Measurements from ENCODE around the gene TK1.

The TK1 gene

DNA sequence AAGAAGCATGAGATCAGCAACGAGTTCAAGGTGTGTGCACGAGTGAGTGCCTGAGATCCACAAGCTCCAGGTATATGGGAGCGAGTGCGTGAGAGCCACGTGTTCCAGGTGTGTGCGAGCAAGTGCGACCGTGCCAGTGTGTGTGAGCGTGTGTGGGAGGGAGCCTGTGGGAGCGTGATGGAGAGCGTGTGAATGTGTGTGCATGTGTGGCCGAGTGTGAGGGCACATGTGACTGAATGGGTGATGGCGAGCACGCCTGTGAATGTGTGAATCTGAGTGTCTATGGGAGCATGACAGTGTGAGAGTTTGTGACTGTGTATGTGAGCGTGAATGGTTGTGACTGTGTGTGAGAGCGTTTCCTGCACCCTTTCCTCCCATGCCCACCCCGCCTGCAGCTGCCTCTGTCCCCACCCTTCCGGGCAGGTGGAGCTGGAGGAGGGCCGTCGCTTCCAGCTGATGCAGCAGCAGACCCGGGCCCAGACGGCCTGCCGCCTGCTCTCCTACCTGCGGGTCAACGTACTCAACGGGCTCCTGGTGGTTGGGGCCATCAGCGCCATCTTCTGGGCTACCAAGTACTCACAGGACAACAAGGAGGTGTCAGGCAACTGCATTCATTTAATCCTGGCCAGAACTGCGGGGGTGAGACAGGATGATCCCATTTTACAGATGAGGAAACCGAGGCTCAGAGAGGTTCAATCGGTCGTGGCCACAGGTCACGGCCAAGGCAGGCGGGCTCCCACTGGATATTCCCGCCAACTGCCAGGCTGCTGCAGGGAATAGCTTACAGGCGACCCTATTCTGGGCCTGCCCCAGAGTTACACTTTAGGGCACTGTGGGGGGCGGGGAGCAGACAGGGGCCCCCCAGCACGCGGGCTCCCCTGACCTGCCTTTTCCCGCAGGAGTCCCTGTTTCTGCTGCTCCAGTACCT is 52.6 kb downstream of the TK1 start:
- DNase-seq (ENCODE audit: low read depth): no peak

DNA sequence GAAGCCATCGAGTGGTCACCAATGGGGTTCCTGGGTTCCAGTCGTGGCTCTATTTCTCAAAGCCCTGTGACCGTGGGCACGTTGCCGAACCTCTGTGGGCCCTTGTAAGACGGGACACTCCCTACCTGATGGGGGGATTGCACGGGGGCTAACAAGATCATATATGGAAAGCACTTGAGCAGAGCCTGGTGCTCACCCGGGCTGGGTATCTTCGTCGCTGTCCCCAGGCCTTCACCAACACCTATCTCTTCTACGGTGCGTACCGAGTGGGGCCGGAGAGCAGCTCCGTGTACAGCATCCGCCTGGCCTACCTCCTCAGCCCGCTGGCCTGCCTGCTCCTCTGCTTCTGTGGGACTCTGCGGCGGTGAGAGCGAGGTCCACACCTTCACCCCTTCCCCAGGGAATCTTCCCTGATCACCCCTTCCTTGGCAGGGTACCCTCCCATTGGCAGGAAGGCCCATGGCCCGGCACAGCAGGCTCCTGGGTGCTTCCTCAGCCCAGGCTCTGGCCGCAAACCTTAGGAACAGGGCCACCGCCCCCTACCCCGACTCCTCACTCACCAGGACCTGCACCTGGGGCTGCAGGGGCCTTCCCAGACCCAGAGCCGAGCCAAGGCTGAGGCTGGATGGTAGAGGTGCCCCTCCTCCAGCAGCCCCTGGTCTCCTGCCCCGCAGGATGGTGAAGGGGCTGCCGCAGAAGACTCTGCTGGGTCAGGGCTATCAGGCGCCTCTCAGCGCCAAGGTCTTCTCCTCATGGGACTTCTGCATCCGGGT is 53.5 kb downstream of the TK1 start:
- DNase-seq (ENCODE audit: low read depth): no peak

DNA sequence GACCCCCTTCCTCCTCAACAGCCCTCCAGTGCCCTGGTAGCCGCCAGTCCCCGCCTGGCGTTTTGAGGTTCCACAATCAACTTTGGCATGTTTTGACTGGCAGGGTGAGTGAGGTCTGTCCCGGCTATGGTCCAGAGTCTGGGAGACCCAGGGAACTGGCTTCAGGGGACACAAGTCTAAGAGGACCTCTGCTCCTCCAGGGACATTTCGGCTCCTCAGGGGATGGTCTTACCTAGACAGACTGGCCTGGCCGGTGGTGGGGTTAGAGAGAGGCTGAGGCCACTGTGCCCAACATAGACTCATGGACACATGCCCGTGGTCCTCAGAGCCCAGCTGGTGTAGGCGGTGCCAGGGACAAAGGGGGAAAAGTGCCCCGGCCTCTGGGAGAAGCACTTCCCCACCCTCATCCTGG is 54.1 kb downstream of the TK1 start:
- DNase-seq (ENCODE audit: low read depth): no peak

DNA sequence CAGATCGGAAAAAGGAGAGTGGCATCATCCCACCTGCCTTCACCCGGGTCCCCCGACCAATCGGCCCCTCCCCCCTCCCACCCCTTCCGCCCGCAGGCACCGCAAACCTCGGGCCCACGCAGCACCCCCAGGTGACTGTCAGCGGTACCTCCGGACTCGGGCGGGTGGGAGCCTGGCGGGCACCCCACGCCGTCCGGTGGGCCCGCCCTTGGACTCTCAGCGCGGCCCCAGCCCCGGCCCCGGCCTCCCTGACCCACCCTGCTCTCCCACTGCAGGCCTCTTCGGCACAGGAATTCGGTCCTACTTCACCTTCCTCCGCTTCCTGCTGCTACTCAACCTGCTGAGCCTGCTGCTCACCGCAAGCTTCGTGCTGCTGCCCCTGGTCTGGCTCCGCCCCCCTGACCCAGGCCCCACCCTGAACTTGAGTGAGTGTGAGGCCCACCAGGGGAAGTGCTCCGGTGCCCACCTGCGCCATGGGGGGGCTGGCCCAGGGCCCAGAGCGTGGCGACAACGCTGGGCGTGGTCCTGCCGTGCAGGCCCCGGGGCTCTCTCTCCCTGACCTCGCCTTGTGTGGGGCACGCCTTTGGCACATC is 54.7 kb downstream of the TK1 start:
- DNase-seq (ENCODE audit: low read depth): no peak

DNA sequence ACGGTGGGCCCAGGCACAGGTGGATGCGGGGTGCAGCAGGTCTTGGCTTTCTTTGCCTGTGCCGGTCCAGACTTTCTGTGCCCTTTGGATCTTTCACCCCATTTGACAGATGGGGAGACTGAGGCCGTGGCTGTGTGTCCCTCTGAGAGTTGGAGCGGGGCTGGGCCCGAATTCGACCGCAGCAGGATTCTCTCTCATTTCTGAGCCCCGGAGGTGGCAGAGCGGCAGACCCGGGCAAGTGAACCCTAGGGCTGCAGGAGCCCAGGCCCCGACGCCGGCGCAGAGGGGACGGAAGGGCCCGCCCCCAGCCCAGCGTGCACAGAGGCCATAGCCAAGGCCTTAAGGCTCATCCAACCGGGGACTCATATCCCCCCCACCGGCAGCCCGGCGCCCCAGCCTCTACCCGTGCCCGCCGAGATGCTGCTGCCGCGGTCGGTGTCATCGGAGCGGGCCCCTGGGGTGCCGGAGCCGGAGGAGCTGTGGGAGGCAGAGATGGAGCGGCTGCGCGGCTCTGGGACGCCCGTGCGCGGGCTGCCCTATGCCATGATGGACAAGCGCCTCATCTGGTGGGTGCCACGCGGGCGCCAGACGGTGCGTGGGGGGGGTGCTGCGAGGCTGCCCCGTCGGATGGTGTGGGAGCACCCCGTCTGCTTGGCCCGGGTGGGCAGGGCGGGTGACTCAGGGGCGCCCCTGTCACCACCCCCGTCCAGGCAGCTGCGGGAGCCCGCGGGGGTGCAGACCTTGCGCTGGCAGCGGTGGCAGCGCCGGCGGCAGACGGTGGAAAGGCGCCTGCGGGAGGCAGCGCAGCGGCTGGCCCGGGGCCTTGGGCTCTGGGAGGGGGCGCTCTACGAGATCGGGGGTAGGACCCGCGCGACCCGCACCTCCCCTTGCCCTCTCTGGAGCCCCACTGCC is 55.4 kb downstream of the TK1 start:
- DNase-seq (ENCODE audit: low read depth): no peak

DNA sequence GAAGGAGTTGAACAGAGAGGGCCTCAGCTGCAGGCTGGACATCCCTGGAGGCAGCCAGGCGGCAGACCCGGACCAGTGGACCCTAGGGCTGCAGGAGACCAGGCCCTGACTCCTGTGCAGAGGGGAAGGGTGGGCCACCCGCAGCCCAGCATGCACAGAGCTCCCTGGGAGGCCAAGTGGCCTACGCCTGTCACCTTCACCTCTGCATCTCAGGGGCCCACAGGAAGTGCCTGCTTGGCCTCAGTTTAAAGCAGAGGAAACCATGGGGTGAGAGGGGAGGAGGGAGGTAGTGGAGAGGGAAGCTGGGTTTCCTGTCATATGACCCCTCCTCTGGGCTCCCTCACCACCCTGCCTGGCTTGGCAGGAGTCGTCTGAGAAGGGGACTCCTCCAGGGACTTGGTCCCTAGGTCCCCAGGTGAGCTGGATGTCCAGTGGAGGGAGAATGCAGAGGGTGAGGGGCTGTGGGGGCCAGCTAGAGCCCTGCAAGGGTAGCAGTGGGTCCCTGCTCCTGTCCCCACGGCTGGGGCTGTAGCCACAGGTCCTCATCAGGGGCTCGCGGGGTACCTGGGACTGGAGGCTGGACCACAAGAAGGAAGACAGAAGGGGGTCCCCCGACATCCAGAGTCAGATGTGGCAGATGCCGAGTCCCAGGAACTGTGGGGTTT is 56.3 kb downstream of the TK1 start, which contains the start of gene TMC8:
TMC8 (plus strand) TSS at position 335 of the 665 bp plus-strand sequence. CDS start 818 bp downstream, outside the sequence.
- DNase-seq (ENCODE audit: low read depth): no peak

DNA sequence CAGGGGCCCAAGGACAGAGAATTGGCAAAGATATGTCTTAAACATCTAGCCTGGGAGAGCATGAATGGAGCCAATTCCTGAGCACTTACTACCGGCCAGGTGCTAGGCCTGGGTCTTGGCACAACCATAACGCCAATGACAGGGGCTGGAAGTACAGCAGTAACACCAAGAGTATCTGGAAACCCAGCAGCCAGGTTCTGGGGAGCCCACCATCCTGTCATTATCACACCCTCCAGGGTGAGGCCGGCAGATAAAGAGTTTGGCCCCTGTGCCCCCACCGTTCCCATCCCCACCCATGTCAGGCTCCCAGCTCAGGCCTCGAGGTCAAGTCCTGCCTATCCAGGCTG is 56.8 kb downstream of the TK1 start:
- no peak for DNase-seq (ENCODE audit: low read depth)

DNA sequence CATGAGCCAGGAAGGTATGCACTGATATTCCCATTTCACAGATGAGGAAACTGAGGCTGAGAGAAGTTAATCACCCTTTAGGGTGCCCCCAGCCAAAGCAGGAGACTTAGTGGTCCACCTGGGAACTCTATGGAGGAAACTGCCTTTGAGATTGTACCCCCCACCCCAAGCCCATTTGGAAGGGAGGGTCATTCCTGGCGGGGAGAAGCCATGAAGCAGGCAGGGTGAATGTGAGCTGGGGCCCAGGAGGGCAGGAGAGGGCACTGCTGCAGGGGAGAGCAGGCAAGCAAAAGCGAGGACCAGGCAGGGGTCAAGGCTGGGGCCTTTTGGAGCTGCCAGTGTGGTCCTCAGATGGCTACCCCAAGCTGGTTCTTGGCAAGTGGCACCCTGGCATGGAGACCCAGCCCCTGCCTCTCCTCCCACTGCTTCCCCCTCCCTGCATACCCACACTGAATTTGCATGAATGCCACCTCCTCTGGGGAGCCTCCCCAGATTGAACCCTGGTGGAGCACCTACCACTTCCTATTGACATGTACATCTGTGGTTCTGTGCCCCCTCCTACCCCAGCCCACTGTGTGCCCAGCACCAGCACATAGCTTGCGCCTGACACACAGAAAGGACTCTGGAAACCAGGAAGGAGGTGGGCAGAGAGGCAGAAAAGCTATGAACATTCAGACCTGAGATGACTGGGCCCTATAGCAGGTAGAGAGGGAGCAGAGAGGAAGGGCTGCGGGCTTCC is 57.3 kb downstream of the TK1 start:
- no peak for DNase-seq (ENCODE audit: low read depth)

DNA sequence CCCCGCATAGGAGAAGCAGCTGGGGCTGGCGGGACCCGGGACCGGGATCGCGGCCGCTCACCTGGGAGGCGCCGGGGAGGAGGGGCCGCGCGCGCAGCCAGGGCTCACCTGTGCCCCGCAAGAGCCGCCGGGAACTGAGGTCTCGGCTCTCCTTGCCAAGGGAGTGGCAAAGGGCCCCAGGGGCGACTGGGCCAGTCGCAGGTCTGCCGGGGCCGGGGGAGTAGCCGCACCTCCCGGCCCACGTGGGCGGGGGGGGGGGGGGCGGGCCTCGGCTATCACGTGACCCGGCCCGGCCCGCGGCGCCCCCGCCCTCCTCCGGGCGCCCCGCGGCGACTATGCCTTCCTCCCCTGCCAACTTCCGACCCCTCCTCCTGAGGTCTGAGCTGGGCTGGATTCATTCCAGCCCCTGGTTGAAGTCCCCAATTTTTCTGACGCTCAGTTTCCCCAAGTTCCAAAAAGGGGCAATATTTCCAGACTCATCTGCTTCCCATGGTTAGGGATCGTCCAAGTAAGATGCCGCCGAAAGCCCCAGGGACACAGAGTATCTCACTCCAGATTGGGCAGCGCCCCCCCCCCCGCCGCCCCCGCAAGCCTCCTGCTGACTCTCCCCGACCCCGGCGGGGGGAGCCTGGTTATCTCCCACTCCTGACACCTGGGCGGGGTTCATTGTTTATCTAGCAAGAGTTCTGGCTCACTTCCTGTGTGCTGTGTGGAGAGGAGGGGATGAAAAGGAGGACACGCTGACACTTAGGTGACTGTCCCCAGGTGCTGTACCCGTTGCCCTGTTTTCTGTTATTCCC is 58.1 kb downstream of the TK1 start, which contains the start of gene TMC6:
TMC6 (minus strand) TSS at position 205 of the 800 bp plus-strand sequence. CDS start 1,923 bp downstream, outside the sequence.
- DNase-seq (ENCODE audit: low read depth): no peak

DNA sequence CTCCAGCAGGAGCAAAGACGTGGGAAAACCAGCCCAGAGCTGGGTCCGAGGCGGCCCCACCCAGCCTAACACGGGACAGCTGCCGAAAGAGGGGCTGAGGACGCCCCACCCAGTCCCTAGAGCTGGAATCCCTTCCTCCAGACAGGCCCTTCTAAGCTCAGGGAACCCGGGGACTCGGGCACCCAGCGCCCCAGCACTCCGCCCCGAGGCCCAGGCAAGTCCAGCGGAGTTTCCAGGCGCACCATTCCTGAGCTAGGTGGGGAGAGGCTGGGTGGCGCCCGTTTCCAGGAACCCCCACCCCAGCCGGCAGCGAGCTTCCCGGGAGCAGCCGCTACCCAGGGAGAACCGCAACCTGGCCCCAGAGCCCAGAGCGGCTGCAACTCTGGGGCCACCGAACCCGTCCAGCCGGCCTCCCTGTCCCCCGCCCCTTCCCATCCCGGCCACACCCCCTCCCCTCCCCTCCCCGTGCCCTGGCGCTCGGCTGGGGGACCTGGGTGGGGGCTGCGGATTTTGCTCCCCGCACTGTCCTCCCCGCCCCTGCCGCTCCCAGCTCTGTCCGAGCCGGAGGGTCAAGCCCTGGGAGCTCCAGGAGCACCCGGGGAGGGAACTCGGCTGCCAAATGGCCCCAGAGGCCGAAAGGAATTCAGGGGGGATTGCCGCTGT is 58.8 kb downstream of the TK1 start:
- DNase-seq (ENCODE audit: low read depth): no peak

DNA sequence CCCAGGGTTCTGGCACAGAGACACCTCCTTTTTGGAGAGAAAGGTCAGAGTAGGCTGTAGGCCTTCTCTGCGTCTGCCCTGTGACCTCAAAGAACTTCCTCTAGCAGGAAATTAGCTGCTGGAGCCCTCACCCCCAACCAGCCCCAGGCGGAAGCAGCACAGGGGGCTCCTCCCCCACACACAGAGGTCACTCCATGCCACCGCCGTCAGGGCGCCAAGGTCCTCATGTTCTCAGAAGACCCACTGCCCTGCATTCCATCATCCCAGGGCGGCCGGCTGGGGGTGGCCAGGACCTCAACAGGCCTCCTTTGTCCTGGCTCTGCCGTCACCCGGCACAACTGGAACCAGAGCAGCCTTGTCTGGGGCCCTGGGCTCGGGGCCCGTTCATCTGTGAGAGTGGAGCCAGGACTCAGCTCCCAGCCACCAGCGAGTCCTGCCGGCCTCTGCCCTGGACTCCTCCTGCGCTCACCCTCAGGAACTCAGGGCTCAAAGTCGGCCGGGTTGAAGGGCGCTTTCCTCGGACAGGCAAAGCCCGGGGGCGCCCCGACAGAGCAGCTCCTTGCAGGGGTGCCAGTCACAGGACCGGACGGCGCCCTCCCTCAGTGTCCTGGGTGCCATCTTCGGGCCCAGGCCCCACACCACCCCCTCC is 59.5 kb downstream of the TK1 start:
- DNase-seq (ENCODE audit: low read depth): no peak

DNA sequence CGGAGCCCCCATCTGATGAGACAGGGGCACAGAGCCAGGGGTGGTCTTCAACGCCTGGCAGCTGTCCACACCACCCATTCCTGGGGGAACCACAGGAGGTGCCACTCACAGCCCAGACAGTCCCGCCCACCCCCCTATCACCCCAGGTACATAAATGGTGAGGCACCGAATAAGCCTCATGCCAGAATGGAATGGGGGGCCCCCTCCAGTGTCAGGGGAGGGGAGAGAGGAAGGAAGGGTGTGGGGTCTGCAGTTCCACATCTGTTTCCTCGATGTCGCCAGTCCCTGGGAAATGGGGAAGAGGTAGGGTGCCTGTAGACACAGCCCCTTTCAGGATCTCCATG is 60.0 kb downstream of the TK1 start:
- no peak for DNase-seq (ENCODE audit: low read depth)

DNA sequence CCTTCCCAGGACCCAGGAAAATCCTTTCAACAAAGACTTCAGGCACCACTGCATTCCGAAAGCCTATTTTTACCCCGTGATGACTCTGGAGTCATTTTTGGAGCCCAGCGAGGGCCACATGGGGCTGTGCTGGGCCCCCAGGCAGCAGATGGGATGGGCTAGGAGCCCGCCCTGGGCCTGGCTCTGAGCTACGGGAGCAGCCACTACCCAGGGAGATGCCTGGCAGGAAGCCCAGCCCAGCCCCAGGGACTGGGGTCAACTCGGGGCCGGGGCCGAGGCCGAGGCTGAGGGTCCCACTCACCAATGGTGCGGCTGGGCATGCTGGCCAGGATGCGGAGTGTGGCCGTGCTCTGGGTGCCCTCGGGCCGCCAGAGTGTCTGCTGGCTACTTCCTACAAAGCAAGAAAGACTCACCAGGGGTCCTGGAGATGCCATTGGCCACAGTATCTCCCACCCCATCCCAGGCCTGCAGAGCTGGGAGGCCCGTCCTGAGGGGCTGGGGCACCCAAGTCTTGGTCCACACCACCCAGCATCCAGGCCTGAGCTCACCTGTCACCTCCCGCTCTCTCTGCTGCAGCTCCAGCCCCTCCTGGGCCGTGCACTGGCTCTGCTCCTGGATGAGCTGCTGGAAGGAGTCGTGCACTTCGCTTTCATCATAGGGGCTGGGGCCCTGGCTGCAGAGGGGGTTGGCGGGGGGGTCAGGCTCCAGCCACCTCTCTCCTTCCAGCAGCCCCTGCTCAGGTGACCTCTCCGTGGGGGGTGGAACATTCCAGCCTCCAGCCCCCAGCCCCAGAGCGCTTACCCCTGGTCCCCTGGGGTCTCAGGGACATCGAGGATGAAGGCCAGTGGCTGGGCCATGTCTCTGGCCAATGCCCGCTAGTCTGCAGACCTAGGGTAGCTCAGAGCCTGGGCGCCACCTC is 60.6 kb downstream of the TK1 start:
- DNase-seq (ENCODE audit: low read depth): no peak

DNA sequence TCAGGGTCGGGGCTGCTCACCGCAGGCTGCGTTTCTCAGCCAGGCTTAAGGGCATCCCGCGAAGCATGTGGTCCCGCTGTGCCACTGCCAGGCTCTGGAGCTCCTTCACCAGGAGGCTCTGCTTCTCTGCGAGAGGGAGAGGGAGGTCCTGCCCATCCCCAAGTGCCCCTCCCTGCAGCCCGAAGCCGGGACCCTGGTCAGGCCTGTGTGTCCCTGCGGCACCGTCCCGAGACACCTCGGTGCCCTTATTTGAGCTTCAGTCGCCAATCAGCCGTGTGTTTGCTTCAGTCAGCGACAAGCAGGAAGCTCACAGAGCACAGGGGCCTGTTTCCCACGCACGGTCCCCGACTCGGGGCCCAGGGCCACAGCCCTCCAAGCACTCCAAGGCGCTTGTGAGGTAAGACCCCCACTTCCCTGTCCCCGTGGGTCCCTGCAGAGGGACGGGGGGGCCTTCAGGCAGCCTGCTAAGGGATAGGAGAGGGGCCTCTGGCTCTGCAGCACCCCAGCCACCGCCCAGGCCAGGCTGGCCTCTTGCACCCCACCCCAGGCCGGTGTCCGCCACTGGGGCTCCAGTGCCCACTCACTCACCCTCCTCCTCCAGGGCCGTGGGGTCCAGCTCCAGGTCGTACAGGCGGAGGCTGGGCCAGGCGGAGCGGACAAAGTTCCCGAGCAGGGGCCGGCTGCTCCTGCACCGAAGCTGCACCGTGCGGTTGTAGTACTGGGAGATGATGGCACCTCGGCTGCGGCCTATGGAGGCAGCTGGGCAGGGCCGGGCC is 61.5 kb downstream of the TK1 start:
- no peak for DNase-seq (ENCODE audit: low read depth)

DNA sequence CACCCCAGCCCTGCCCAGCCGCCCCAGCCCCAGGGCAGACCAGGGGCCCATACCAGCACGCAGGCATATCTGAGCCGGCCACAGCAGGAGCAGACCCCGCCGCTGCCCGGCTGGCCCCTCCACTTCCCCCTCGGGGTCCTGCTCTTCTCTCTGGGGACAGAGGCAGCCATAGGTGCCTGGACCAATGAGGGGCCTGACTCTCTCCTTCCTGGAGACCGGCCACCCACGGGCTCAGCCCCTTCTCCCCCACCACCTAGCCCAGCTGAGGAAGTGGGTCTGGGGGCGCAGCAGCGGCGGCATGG is 62.1 kb downstream of the TK1 start:
- no peak for DNase-seq (ENCODE audit: low read depth)

All from HS-27A (cell line).